Left lung (tissue), 10 donors: Measurements from ENCODE around the gene VPS35L. TPM values are rescaled to one million over a fixed set of nuclear protein-coding genes. Genes with fewer than 3 reads are reported as not detected.
A peak's percentile ranks its signal among the peaks of the same experiment; 100 is the strongest.

Source experiments
- ATAC-seq: fragments of 200-7000 bp; cut with Tn5 transposase; one replicate; pipeline ENCODE4 v1.9.1; 2020; ENCODE audit warnings: moderate library complexity
- DNase-seq, 4 donors: peaks; one replicate each; pipeline ENCODE4 v3.0.0-alpha.2; 2013 to 2020
- H3K27ac ChIP-seq, 2 donors: fragments of 200-600 bp; sonication (generic) in 1 of 2; one replicate each; pipeline versions ENCODE4 v1.5.0 to v1.8.0; 2020 to 2021
- H3K27me3 ChIP-seq, 2 donors: fragments of 200-600 bp; sonication (generic) in 1 of 2; one replicate each; pipeline versions ENCODE4 v1.5.0 to v1.8.0; 2020 to 2021
- H3K36me3 ChIP-seq, 2 donors: fragments of 200-600 bp; sonication (generic) in 1 of 2; one replicate each; pipeline versions ENCODE4 v1.5.0 to v1.8.0; 2020 to 2021
- H3K4me1 ChIP-seq, 2 donors: fragments of 200-600 bp; one replicate each; pipeline ENCODE4 v1.8.0; 2021
- H3K4me3 ChIP-seq, 2 donors: fragments of 200-600 bp; sonication (generic) in 1 of 2; one replicate each; pipeline versions ENCODE4 v1.5.0 to v1.8.0; 2020 to 2021; ENCODE audit warnings: mild to moderate bottlenecking in 1 of 2
- H3K9me3 ChIP-seq, 2 donors: fragments of 200-600 bp; sonication (generic) in 1 of 2; one replicate each; pipeline versions ENCODE4 v1.5.0 to v1.8.0; 2020 to 2021
- CTCF ChIP-seq, 2 donors: fragments of 200-600 bp; sonication (generic) in 1 of 2; IDR thresholded peaks; one replicate each; pipeline versions ENCODE4 v1.5.0 to v1.8.0; 2021; ENCODE audit warnings: antibody characterized with exemption in 2 of 2
- intact Hi-C, 2 donors: fragments of 100-400 bp; cut with DNase I; formaldehyde crosslinking; loops; one replicate each; pipeline versions ENCODE4 v1.11.2 to v1.14.2; 2022
- polyA plus RNA-seq, 6 donors: library from polyadenylated mRNA; unstranded; fragments of 120-200 nt; gene quantifications; one replicate each; pipeline ENCODE4 v1.2.1, GENCODE V29; 2013; ENCODE audit not compliant: insufficient read length in 6 of 6
- total RNA-seq, 2 donors: library from RNA; stranded (reverse); fragmentation: NEBNext Ultra II Directional; extraction: Animal tissue kit (Norgen Biotek cat#: 25700); gene quantifications; one replicate each; pipeline ENCODE4 v1.2.1, GENCODE V29; 2021
- donor health status: DM: no; HTN: yes; CAD: no.
- donor health status: DM: no; HTN: no; CAD: no.

VPS35L gene
- total and polyA plus RNA-seq, 8 donors, result 54.8 to 70.2 (median 57.7) TPM

GRCh38 chr16:19707569-19708295 lies 152.2 kb downstream of the VPS35L start:
- no peak overlapping the region for H3K4me3 ChIP-seq
- no peaks in the 10 kb centered on the region for H3K27me3 ChIP-seq
- no peak overlapping the region for H3K27ac ChIP-seq
- ATAC-seq, result no peak
- no peaks in the 10 kb centered on the region for H3K9me3 ChIP-seq
- intact Hi-C loops, result no loop called here
- DNase-seq, result no peak
- no peak for TF ChIP-seq CTCF (IDR thresholded peaks at IDR 0.05)
- peaks cover 0 to 69% of the 10 kb centered on the region in 2 donors for H3K36me3 ChIP-seq
- H3K4me1 ChIP-seq, result peaks cover 0 to 27% of the 10 kb centered on the region in 2 donors

DNA sequence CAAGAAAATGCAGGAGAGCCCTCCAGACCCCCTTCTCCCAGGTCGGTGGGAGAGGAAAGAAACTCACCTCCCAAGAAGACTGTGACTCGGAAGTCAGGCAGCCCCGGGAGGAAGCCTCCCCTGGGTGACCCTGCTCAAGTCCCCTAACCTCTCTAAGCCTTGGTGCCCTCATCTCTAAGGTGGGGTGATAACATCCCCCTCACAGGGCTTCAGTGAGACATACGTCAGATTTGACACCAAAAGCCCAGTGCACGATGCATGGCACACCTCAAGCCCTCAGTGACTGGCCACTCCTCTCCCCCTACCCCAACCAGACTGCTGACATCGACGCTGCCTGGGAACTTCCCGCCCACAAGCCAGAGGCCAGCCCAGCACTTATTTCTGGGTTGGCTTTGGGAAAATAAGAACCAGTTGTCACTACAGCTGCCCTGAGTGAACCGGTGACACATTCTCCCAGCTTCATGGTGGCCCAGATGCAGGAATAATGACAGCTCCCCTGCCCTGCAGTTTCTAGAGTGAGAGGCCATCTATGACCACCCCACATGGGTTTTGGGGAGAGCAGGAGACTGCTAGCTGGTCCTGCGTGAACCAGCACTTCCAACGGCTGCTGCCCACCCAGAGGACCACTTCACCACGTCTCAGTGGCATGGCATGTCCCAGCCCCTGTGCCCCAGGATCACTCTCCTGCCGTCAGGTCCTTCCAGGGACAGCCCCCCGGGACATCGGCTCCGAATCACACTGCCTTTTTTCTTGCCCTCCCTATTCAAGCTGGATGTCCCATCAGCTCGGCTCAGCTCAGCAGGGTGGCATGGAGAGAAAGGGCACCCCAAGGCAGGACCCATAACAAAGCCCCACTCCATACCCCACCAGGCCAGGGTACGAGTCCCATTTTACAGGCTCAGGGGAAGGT lies 153.0 kb downstream of the VPS35L start:
- ATAC-seq (no peak), DNase-seq (peak in 1 of 4 donors; percentile 5)
- no peak for TF ChIP-seq CTCF (IDR thresholded peaks at IDR 0.05)
- Histone ChIP-seq H3K27me3 (no peaks in the 10 kb centered on the region), H3K27ac (no peak overlapping the region), H3K9me3 (no peaks in the 10 kb centered on the region), H3K4me1 (peaks cover 0 to 19% of the 10 kb centered on the region in 2 donors), H3K4me3 (no peak overlapping the region), H3K36me3 (peaks cover 0 to 69% of the 10 kb centered on the region in 2 donors)
- intact Hi-C loops, result no loop called here

- Histone ChIP-seq H3K27ac (peak overlapping the region in 1 of 2 donors; percentile 65), H3K4me1 (peaks cover 0 to 11% of the 10 kb centered on the region in 2 donors), H3K4me3 (no peak overlapping the region), H3K27me3 (no peaks in the 10 kb centered on the region), H3K9me3 (no peaks in the 10 kb centered on the region), H3K36me3 (peaks cover 0 to 70% of the 10 kb centered on the region in 2 donors)
- ATAC-seq (no peak), DNase-seq (peak in 1 of 4 donors; percentile 21)
- no peak for TF ChIP-seq CTCF (IDR thresholded peaks at IDR 0.05)
- intact Hi-C loops, result no loop called here
Measured at GRCh38 chr16:19709381-19710136, 154.1 kb downstream of the VPS35L start.

DNA sequence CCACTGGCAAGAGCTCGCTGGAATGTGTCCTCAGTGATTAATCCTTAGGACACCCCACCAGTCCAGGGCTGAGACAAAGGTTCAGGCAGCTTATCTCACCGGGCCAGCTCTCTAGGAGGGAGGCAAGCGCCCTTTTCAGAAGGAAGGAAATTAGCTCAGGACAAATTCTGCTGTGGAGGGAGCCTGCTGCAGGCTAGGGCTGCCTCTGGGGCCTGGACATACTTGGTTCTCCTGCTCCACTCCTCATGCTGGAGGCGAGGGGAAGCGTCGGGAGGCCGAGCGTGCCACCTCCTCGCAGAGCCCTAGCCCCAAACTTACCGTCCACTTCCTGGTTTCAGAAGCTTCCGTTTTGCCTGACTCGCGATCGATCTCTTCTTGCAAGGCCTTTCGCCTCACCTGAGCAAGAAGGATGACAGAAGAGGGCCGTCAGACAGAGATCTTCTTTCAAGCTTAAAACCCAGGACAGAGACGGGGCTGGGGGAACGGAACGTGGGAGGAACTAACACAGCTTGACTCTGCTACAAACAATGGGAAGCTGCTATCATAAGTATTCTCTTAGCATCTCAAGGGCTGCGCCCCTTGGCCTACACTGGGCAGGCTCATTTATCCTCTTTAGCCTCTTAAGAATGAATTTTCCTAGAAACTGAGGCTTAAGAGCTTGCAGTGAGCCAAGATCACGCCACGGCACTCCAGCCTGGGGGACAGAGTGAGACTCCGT lies 154.8 kb downstream of the VPS35L start:
- Histone ChIP-seq H3K4me1 (peaks cover 0 to 3% of the 10 kb centered on the region in 2 donors), H3K9me3 (no peaks in the 10 kb centered on the region), H3K4me3 (no peak overlapping the region), H3K36me3 (peaks cover 0 to 64% of the 10 kb centered on the region in 2 donors), H3K27ac (peak overlapping the region; percentile 5 to 65), H3K27me3 (no peaks in the 10 kb centered on the region)
- no peak for TF ChIP-seq CTCF (IDR thresholded peaks at IDR 0.05)
- DNase-seq, result peak in 1 of 4 donors; percentile 12
- intact Hi-C loops, result no loop called here
- no peak for ATAC-seq
